HG03064 (cell line): ENCODE results near the gene GIMAP6.
"Not testable (repeated sequence)": the region's sequence is repeated elsewhere in the genome, so short reads cannot be mapped to it uniquely, and the experiment has no call there.

Experiments
- ATAC-seq: cut with Tn5 transposase; IDR thresholded peaks from one replicate; pipeline ENCODE4 v1.9.1; 2021; ENCODE audit warnings: low read depth; ENCODE audit not compliant: unreplicated experiment

The GIMAP6 gene

GRCh38 chr7:150631866-150632864 lies at the start of gene GIMAP6:
Gene GIMAP6 (minus strand): TSS chr7:150632385. CDS start chr7:150630142, 2,243 bp downstream.
- peak; percentile 86 for ATAC-seq

- ATAC-seq, result not testable (repeated sequence)
Measured at GRCh38 chr7:150680364-150680763, 48.2 kb upstream of the GIMAP6 start.

DNA sequence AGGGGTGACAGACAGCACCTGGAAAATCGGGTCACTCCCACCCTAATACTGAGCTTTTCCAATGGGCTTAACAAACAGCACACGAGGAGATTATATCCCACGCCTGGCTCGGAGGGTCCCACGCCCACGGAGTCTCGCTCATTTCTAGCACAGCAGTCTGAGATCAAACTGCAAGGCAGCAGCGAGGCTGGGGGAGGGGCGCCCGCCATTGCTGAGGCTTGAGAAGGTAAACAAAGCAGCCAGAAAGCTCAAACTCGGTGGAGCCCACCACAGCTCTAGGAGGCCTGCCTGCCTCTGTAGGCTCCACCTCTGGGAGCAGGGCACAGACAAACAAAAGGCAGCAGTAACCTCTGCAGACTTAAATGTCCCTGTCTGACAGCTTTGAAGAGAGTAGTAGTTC lies 46.4 kb upstream of the GIMAP6 start:
- not testable (repeated sequence) for ATAC-seq

- ATAC-seq, result not testable (repeated sequence)
Measured at GRCh38 chr7:150676854-150677253, 44.7 kb upstream of the GIMAP6 start.

- ATAC-seq, result not testable (repeated sequence)
Measured at GRCh38 chr7:150676276-150676675, 44.1 kb upstream of the GIMAP6 start.

DNA sequence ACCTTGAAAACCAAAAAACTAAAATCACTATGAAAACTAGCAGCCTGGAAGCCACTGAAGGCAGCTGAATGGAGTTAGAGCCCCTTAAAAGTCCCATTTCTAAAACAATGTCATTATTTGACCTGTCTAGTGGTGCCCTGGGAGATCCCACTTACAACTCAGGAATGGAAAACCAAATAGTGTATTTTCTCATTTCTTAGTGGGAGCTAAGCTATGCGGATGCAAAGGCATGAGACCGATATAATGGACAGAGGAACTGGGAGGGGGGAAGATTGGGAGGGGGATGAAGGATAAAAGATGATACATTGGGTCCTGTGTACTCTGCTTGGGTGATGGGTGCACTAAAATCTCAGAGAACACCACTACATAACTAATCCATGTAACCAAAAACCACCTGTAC lies 43.5 kb upstream of the GIMAP6 start:
- no peak for ATAC-seq

- not testable (repeated sequence) for ATAC-seq
Measured at GRCh38 chr7:150671798-150672585, 39.8 kb upstream of the GIMAP6 start.

DNA sequence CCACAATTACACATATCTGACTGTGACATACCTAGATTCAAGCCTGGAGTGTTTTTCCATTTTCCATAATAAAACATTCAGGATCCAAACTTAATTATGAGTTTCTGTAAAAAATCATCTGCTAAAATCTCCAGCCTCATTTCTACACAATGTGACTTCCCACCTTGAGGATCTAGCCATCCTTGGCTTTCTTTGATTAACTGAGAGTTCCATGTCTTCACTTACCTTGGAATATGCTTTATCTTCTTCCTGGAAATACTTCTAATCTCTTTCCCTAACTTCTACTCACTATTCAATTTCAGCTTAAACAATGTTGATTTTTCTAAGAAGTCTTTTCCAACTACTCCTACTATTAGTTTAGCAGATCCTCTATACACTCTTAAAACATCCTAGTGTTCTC lies 36.8 kb upstream of the GIMAP6 start:
- ATAC-seq, result no peak

- peak; percentile 83 for ATAC-seq
Measured at GRCh38 chr7:150668472-150668911, 36.3 kb upstream of the GIMAP6 start.

GRCh38 chr7:150666412-150666811 lies 34.2 kb upstream of the GIMAP6 start:
- no peak for ATAC-seq

- ATAC-seq, result no peak
Measured at GRCh38 chr7:150665896-150666295, 33.7 kb upstream of the GIMAP6 start.

- ATAC-seq, result no peak
Measured at GRCh38 chr7:150665089-150665748, 33.0 kb upstream of the GIMAP6 start.

DNA sequence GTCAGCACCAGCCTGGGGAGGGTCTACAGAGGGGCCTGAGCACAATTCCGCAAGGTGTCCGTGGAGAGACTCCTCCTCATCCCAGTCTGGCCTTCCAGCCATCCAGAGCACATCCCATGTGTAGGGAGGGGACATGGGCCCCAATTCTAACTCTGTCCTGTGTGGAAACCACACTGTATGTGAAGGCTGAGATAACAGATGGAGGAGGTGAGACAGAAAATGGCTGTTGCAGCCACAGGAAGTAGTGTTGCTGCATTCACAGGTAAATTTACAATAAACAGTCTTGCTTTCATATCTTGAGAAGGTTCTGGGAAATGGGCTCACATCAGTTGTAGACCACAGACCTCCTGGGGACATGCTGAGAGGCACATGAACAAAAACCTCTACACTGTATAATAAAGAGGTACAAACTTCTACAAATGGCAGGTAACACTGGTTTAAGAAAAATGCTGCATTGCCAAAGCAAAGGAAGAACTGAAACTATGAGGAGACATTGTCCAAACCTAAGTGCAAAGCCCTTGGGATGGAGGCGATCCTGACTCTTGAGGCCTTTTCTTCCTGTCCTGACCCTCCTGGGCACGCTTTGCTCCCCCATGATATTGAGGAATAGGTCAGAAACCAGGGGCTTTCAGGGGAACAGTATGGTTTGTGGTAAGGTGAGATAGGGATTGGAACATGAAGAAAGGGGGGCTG lies 31.8 kb upstream of the GIMAP6 start:
- ATAC-seq, result no peak

DNA sequence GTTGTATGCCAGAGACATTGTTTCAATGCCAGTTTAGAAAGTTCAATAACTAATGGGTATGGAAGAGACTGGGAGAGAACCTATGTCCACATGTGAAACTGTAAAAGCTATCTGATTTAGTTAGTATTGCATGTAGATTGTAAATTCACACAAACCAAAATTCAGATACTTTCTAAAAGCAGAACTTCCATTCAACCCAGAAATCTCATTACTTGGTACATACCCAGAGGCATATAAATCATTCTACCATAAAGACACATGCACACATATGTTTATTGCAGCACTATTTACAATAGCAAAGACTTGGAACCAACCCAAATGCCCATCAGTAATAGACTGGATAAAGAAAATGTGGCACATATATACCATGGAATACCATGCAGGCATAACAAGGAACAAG lies 30.6 kb upstream of the GIMAP6 start:
- not testable (repeated sequence) for ATAC-seq

DNA sequence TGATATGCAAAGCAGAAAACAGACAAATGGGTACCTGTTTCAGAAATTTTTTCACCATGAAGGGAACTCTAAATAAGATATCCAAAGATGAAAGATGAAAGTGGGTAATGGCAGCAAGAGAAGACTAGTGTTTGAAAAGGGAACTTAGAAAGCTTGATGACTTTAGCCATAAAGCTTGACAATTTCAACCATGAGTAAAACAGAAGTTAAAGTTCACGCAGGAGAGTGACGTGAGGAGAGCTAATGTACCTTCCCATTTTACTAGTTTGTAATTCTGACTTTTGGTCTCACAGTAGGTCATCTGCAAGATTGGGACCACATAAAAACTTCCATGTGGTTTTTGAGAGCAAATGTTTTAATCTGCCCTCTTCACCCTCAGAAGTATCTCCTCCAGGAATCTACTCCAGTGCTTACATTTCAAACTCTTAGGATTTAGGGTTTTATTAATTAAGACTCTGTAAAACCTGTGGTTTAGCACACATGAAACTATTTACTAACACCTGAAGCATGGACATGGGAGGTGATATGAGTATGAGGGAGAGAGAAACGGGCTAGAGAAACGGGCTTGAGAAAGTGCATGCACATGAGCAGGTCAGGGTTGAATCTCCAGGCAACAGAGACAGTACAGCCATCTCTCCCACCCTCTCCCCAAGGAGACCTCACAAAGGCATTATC lies 28.9 kb upstream of the GIMAP6 start:
- no peak for ATAC-seq

DNA sequence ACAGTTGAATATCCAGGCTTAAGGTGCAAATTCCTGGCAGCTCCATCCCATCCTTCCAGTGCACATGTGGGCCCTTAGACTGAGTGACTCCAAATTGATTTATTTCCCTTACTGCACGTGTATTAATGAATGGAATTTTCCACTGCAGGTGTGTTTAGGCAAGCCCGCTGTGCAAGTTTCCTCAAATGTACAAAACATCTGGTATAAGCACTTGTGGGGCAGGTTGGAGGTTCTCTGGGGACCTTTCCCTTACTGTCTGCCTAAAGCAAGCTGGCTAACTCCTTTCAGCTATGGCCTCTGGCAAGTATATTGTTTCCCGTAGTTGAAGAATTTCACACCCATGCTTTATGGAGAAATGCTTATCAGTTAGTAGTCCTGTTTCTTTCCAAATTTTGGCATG lies 25.3 kb upstream of the GIMAP6 start:
- ATAC-seq, result no peak

- no peak for ATAC-seq
Measured at GRCh38 chr7:150656047-150656446, 23.9 kb upstream of the GIMAP6 start.

- ATAC-seq, result no peak
Measured at GRCh38 chr7:150654692-150655091, 22.5 kb upstream of the GIMAP6 start.

GRCh38 chr7:150649080-150649385 lies 16.8 kb upstream of the GIMAP6 start:
- no peak for ATAC-seq
